HepG2 (cell line): ENCODE results near the gene IFT27. TPM values are rescaled to one million over a fixed set of nuclear protein-coding genes. Genes with fewer than 3 reads are reported as not detected.

Experiments used
- ATAC-seq: fragments of 200-7000 bp; cut with Tn5 transposase; 3 replicates; pipeline ENCODE4 v1.9.1; 2020; ENCODE audit warnings: mild to moderate bottlenecking, moderate library complexity
- BruUV-seq: library from RNA; stranded (reverse); fragments of 400-500 nt; replicated peaks from 2 replicates; lab custom pipeline; 2021; lab: Mats Ljungman, UMichigan
- CTCF ChIA-PET: fragments of 300-600 bp; formaldehyde crosslinking; extraction: SDS; loops from one replicate; lab custom pipeline; 2021; ENCODE audit warnings: low total read pairs, inconsistent platforms, low intra/inter-chr PET ratio; lab: Yijun Ruan, JAX
- POLR2A ChIA-PET: fragments of 350-600 bp; sonication (Branson Sonifier 250); formaldehyde crosslinking; loops from one replicate; lab custom pipeline; 2020; ENCODE audit warnings: antibody characterized with exemption, inconsistent platforms; lab: Yijun Ruan, JAX
- DNase-seq: peaks from one replicate; pipeline ENCODE4 v3.0.0-alpha.2; 2015; ENCODE audit warnings: low spot score
- FAIRE-seq: peaks from 3 replicates; lab custom pipeline; 2011; peaks lifted over from hg19 to GRCh38; lab: Jason Lieb, UNC
- H2AFZ ChIP-seq: one replicate; pipeline ENCODE4 v1.6.1; 2011; ENCODE audit warnings: low read length, inconsistent platforms
- H3K27ac ChIP-seq: fragments of 300-600 bp; 3 replicates; pipeline ENCODE4 v1.8.0; 2011; ENCODE audit warnings: mixed run types, mild to moderate bottlenecking, mixed read lengths, low read length, inconsistent platforms; ENCODE audit not compliant: insufficient read depth; ENCODE audit errors: extremely low read length
- H3K27me3 ChIP-seq, 2 experiments: fragments of 200-600 bp in 1 of 2; 2 replicates in 1 of 2; 3 replicates in 1 of 2; pipeline versions ENCODE4 v1.6.0 to v1.8.0; 2011; ENCODE audit warnings: low read length in 2 of 2, mild to moderate bottlenecking in 2 of 2, moderate library complexity in 2 of 2, inconsistent platforms in 1 of 2; ENCODE audit not compliant: insufficient read depth in 2 of 2, control insufficient read depth in 1 of 2
- H3K36me3 ChIP-seq, 2 experiments: fragments of 200-600 bp in 1 of 2; replicated peaks in 1 of 2; 2 replicates in 1 of 2; 3 replicates in 1 of 2; pipeline versions ENCODE4 v1.5.1 to v1.8.0; 2011; ENCODE audit warnings: low read length in 2 of 2, inconsistent platforms in 1 of 2; ENCODE audit not compliant: insufficient read depth in 2 of 2, control insufficient read depth in 1 of 2
- H3K4me1 ChIP-seq: 2 replicates; pipeline ENCODE4 v1.5.1; 2012; ENCODE audit warnings: low read length, inconsistent platforms; ENCODE audit not compliant: insufficient read depth
- H3K4me2 ChIP-seq: 2 replicates; pipeline ENCODE4 v1.6.0; 2011; ENCODE audit warnings: low read depth, low read length, inconsistent platforms
- H3K4me3 ChIP-seq, 3 experiments: fragments of 200-600 bp in 1 of 3; sonication (generic), shearing (Covaris generic) in 1 of 3; replicated peaks in 1 of 3; 2 replicates each; pipeline ENCODE4 v1.5.1; 2011 to 2016; ENCODE audit warnings: low read length in 3 of 3, inconsistent platforms in 2 of 3, low read depth in 2 of 3, mild to moderate bottlenecking in 2 of 3, control low read depth in 1 of 3, mixed read lengths in 1 of 3; ENCODE audit not compliant: insufficient read depth in 1 of 3
- H3K79me2 ChIP-seq: one replicate; pipeline ENCODE4 v1.6.1; 2011; ENCODE audit warnings: low read length, inconsistent platforms; ENCODE audit not compliant: insufficient read depth
- H3K9ac ChIP-seq: 2 replicates; pipeline ENCODE4 v1.6.0; 2011; ENCODE audit warnings: mild to moderate bottlenecking, low read depth, low read length, inconsistent platforms; ENCODE audit not compliant: insufficient read depth
- H3K9me3 ChIP-seq: 2 replicates; pipeline ENCODE4 v1.5.1; 2012; ENCODE audit warnings: mild to moderate bottlenecking, low read length
- H4K20me1 ChIP-seq: 2 replicates; pipeline ENCODE4 v1.6.0; 2011; ENCODE audit warnings: inconsistent platforms, mild to moderate bottlenecking, low read length, moderate library complexity; ENCODE audit not compliant: insufficient read depth
- AKAP8 ChIP-seq: sonication (generic); formaldehyde crosslinking; IDR thresholded peaks from 2 replicates; pipeline ENCODE4 v1.5.1; 2020; ENCODE audit warnings: mild to moderate bottlenecking, missing genetic modification reagents
- ATF2 ChIP-seq: sonication (generic); formaldehyde crosslinking; IDR thresholded peaks from 2 replicates; pipeline ENCODE4 v1.4.0; 2020; ENCODE audit warnings: missing genetic modification reagents
- CREM ChIP-seq, 2 experiments: sonication (generic) in 1 of 2; formaldehyde crosslinking in 1 of 2; IDR thresholded peaks; 2 replicates each; pipeline versions ENCODE4 v1.4.0 to v1.6.1; 2016 to 2020; ENCODE audit warnings: antibody characterized with exemption in 1 of 2, mild to moderate bottlenecking in 1 of 2, missing genetic modification reagents in 1 of 2
- HDAC1 ChIP-seq: sonication (generic); formaldehyde crosslinking; IDR thresholded peaks from 2 replicates; pipeline ENCODE4 v1.5.1; 2020; ENCODE audit warnings: mild to moderate bottlenecking, missing genetic modification reagents
- HOXA7 ChIP-seq: sonication (generic); formaldehyde crosslinking; IDR thresholded peaks from 2 replicates; pipeline ENCODE4 v1.8.1; 2022; ENCODE audit warnings: mild to moderate bottlenecking, missing genetic modification reagents, moderate library complexity
- NKX3-1 ChIP-seq: sonication (generic); formaldehyde crosslinking; IDR thresholded peaks from 2 replicates; pipeline ENCODE4 v1.5.0; 2020; ENCODE audit warnings: missing genetic modification reagents
- SMAD3 ChIP-seq: sonication (generic); formaldehyde crosslinking; IDR thresholded peaks from 2 replicates; pipeline ENCODE4 v1.4.0; 2020; ENCODE audit warnings: missing genetic modification reagents
- TAF15 ChIP-seq: fragments of 200-400 bp; formaldehyde crosslinking; IDR thresholded peaks from one replicate; pipeline ENCODE4 v1.6.1; 2018; ENCODE audit warnings: mild to moderate bottlenecking, low read depth, low read length; ENCODE audit not compliant: poor library complexity, severe bottlenecking
- ZBTB26 ChIP-seq: IDR thresholded peaks from 2 replicates; pipeline ENCODE4 v1.6.1; 2016; ENCODE audit warnings: missing compliant biosample characterization, missing genetic modification reagents, borderline replicate concordance
- ZNF615 ChIP-seq: sonication (generic); formaldehyde crosslinking; IDR thresholded peaks from 2 replicates; pipeline ENCODE4 v1.5.0; 2020; ENCODE audit warnings: mild to moderate bottlenecking, missing genetic modification reagents, borderline replicate concordance
- ZNF883 ChIP-seq: sonication (generic); formaldehyde crosslinking; IDR thresholded peaks from 2 replicates; pipeline ENCODE4 v1.5.1; 2020; ENCODE audit warnings: mild to moderate bottlenecking, missing genetic modification reagents; ENCODE audit errors: not compliant biosample characterization
- WGBS: methylation state at CpG from one replicate; pipeline ENCODE4 v1.1.6; 2017; ENCODE audit warnings: low lambda C conversion rate; 5-methylcytosine and 5-hydroxymethylcytosine counted together
- in situ Hi-C: cut with HindIII; loops from 2 replicates; pipeline ENCODE4 v1.10.0; 2017; ENCODE audit warnings: low pct_unique_long_range_greater_than_20kb; ENCODE audit not compliant: extremely low pct_ligation_motif_present
- intact Hi-C: fragments of 100-400 bp; cut with micrococcal nuclease; formaldehyde crosslinking; loops from one replicate; pipeline ENCODE4 v1.10.0; 2022; ENCODE audit not compliant: unreplicated experiment
- polyA plus RNA-seq, 8 experiments: library from polyadenylated mRNA; depleted of rRNA in 3 of 8; stranded (reverse) in 7 of 8; unstranded in 1 of 8; fragments of >200 nt; fragmentation: Illumina TruSeq in 4 of 8; extraction: Trizol in 4 of 8; gene quantifications; 2 replicates each; pipeline versions ENCODE4 v1.2.1 to v1.2.3, GENCODE V29; 2011 to 2016; ENCODE audit warnings: low read depth in 4 of 8, missing spikeins in 1 of 8, mixed read lengths in 1 of 8; ENCODE audit not compliant: insufficient read depth in 1 of 8
- total RNA-seq, 5 experiments: library from RNA; depleted of rRNA; stranded (reverse); fragments of >200 nt; fragmentation: Illumina TruSeq; extraction: Trizol; gene quantifications; 2 replicates each; pipeline ENCODE4 v1.2.3, GENCODE V29; 2016; ENCODE audit warnings: low read depth in 1 of 5
- TF ChIP-seq, protein P1 (sequence below): sonication (generic); formaldehyde crosslinking; IDR thresholded peaks from 2 replicates; pipeline ENCODE4 v1.4.0; 2020; ENCODE audit warnings: missing genetic modification reagents
- TF ChIP-seq, protein P2 (sequence below): sonication (generic); formaldehyde crosslinking; IDR thresholded peaks from 2 replicates; pipeline ENCODE4 v1.4.0; 2020; ENCODE audit warnings: missing genetic modification reagents
- TF ChIP-seq, protein P3 (sequence below): sonication (generic); formaldehyde crosslinking; IDR thresholded peaks from 2 replicates; pipeline ENCODE4 v1.8.1; 2023; ENCODE audit warnings: mild to moderate bottlenecking, moderate library complexity, missing genetic modification reagents
- TF ChIP-seq, protein P4 (sequence below): sonication (generic); formaldehyde crosslinking; IDR thresholded peaks from 2 replicates; pipeline ENCODE4 v1.5.0; 2020; ENCODE audit warnings: mild to moderate bottlenecking, missing genetic modification reagents

IFT27 gene
- total and polyA plus RNA-seq, 2 of the 13 experiments (the other 11 are each of a cell fraction or from before 2014, with no cell fraction given): 0.25 to 0.33 TPM

GRCh38 chr22:36790648-36791047, 14.7 kb upstream of the IFT27 start:
- WGBS: 30% methylated on average over 6 of the region's 7 CpGs
- peaks cover 4 to 51% of the 10 kb centered on the region in 2 experiments; a peak in 3 of 5 replicates for H3K27me3 ChIP-seq
- in situ Hi-C loops: no loop called here
- H3K4me3 ChIP-seq: no peak overlapping the region
- intact Hi-C loops: no loop called here
- no peak for ATAC-seq
- no peak overlapping the region for H3K9ac ChIP-seq
- no peaks in the 10 kb centered on the region for H4K20me1 ChIP-seq
- H3K27ac ChIP-seq: no peak overlapping the region
- H3K4me2 ChIP-seq: no peak overlapping the region
- no peak for TF ChIP-seq ZNF615 (CRISPR knock-in tag)
- no peak for TF ChIP-seq ZBTB26
- no peak for TF ChIP-seq ZNF883 (CRISPR knock-in tag)
- TF ChIP-seq SMAD3: no peak
- no peak for TF ChIP-seq NKX3-1 (CRISPR knock-in tag)
- TF ChIP-seq ATF2 (CRISPR knock-in tag): no peak
- TF ChIP-seq AKAP8 (CRISPR knock-in tag): no peak
- TF ChIP-seq TAF15: no peak
- TF ChIP-seq HDAC1 (CRISPR knock-in tag): no peak
- TF ChIP-seq, protein P1, sequence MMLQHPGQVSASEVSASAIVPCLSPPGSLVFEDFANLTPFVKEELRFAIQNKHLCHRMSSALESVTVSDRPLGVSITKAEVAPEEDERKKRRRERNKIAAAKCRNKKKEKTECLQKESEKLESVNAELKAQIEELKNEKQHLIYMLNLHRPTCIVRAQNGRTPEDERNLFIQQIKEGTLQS (CRISPR knock-in tag): no peak
- TF ChIP-seq, protein P2, sequence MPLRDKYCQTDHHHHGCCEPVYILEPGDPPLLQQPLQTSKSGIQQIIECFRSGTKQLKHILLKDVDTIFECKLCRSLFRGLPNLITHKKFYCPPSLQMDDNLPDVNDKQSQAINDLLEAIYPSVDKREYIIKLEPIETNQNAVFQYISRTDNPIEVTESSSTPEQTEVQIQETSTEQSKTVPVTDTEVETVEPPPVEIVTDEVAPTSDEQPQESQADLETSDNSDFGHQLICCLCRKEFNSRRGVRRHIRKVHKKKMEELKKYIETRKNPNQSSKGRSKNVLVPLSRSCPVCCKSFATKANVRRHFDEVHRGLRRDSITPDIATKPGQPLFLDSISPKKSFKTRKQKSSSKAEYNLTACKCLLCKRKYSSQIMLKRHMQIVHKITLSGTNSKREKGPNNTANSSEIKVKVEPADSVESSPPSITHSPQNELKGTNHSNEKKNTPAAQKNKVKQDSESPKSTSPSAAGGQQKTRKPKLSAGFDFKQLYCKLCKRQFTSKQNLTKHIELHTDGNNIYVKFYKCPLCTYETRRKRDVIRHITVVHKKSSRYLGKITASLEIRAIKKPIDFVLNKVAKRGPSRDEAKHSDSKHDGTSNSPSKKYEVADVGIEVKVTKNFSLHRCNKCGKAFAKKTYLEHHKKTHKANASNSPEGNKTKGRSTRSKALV (CRISPR knock-in tag): no peak
- no peak for TF ChIP-seq CREM (IDR thresholded peaks at IDR 0.05)
- no peak for TF ChIP-seq CREM (CRISPR knock-in tag; IDR thresholded peaks at IDR 0.05)
- TF ChIP-seq HOXA7 (CRISPR knock-in tag): no peak
- TF ChIP-seq, protein P3, sequence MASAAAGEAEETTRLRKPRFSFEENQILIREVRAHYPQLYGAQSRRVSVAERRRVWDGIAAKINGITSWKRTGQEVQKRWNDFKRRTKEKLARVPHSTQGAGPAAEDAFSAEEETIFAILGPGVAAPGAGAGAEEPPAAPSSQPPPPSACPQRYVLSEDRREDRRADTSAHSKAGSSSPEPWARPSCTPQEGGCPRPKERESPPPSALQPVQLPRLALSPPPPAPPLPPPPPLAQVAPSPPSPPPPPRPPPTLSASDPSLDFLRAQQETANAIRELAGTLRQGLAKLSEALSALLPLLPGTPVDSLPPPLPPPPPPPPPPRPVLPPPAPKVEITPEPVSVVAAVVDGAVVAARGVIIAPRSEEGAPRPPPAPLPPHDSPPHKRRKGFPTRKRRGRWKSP: no peak
- TF ChIP-seq, protein P4, sequence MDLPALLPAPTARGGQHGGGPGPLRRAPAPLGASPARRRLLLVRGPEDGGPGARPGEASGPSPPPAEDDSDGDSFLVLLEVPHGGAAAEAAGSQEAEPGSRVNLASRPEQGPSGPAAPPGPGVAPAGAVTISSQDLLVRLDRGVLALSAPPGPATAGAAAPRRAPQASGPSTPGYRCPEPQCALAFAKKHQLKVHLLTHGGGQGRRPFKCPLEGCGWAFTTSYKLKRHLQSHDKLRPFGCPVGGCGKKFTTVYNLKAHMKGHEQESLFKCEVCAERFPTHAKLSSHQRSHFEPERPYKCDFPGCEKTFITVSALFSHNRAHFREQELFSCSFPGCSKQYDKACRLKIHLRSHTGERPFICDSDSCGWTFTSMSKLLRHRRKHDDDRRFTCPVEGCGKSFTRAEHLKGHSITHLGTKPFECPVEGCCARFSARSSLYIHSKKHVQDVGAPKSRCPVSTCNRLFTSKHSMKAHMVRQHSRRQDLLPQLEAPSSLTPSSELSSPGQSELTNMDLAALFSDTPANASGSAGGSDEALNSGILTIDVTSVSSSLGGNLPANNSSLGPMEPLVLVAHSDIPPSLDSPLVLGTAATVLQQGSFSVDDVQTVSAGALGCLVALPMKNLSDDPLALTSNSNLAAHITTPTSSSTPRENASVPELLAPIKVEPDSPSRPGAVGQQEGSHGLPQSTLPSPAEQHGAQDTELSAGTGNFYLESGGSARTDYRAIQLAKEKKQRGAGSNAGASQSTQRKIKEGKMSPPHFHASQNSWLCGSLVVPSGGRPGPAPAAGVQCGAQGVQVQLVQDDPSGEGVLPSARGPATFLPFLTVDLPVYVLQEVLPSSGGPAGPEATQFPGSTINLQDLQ (CRISPR knock-in tag): no peak
- CTCF ChIA-PET: no interaction called here
- H2AFZ ChIP-seq: no peak overlapping the region
- DNase-seq: no peak
- FAIRE-seq: no peak
- H3K79me2 ChIP-seq: no peaks in the 10 kb centered on the region
- no TSS peak for BruUV-seq
- POLR2A ChIA-PET: no interaction called here
- no peaks in the 10 kb centered on the region for H3K4me1 ChIP-seq
- H3K9me3 ChIP-seq: no peaks in the 10 kb centered on the region
- H3K36me3 ChIP-seq: no peaks in the 10 kb centered on the region
